ENCODE results near the gene IL17C. TPM values are rescaled to one million over a fixed set of nuclear protein-coding genes. Genes with fewer than 3 reads are reported as not detected.

Gene IL17C
- total and polyA plus RNA-seq, 9 of the 15 experiments (the other 6 are each of a cell fraction or from before 2014, with no cell fraction given) = not detected

DNA sequence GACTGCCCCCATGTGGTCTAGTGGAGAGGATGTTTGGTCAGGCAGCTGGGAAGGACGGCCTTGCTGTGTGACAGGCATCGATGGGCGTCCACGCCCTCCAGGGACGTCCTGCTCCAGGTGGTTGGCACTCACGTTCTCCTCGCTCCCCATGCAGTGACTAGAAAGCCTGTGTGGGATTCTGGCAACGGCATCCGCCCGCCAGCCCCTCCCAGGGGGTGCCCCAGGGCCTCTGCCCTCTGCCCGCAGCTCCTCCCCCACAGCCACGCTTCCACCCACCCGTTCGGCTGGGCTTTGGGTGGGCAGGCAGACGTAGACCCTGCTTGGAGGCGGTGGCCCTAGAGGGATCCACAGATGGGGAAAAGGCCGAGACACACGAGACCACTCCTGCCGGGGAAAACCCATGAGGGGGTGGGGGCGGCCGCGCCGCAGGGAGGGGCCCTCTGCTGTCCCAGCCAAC is 4.7 kb upstream of the IL17C start (continued):
- peak; percentile 89 for TF ChIP-seq CTCFL (IDR thresholded peaks at IDR 0.05; ENCODE audit: borderline replicate concordance, insufficient read depth, low read depth, low read length, poor library complexity, severe bottlenecking)
- no peak for TF ChIP-seq ZNF232 (CRISPR knock-in tag; IDR thresholded peaks at IDR 0.05)
- no peak for TF ChIP-seq ZNF785 (CRISPR knock-in tag; IDR thresholded peaks at IDR 0.05)
- TF ChIP-seq PHF8 (IDR thresholded peaks at IDR 0.05; ENCODE audit: borderline replicate concordance, low read length) = no peak
- TF ChIP-seq JUN (IDR thresholded peaks at IDR 0.05; ENCODE audit: borderline replicate concordance, low read depth, low read length) = no peak
- TF ChIP-seq JUN (CRISPR knock-in tag; IDR thresholded peaks at IDR 0.05; ENCODE audit: borderline replicate concordance) = no peak
- TF ChIP-seq BMI1 (IDR thresholded peaks at IDR 0.05; ENCODE audit: low read length) = no peak
- no peak for TF ChIP-seq ZNF354B (CRISPR knock-in tag; IDR thresholded peaks at IDR 0.05)
- no peak for TF ChIP-seq CREB1 (IDR thresholded peaks at IDR 0.05)
- TF ChIP-seq CREB1 (CRISPR knock-in tag; IDR thresholded peaks at IDR 0.05) = no peak
- peak; percentile 22; the same call in 1 of the 2 replicates for TF ChIP-seq PKNOX1 (IDR thresholded peaks at IDR 0.05)
- no peak for TF ChIP-seq ZNF764 (CRISPR knock-in tag; IDR thresholded peaks at IDR 0.05; ENCODE audit: low read depth)
- TF ChIP-seq RFX1 (IDR thresholded peaks at IDR 0.05) = no peak
- TF ChIP-seq TCF3 (CRISPR knock-in tag; IDR thresholded peaks at IDR 0.05) = no peak
- no peak for TF ChIP-seq WHSC1 (IDR thresholded peaks at IDR 0.05; ENCODE audit: low read length)
- TF ChIP-seq KAT2B (IDR thresholded peaks at IDR 0.05; ENCODE audit: low read depth, low read length) = no peak
- TF ChIP-seq BCL6 (CRISPR knock-in tag; IDR thresholded peaks at IDR 0.05) = no peak
- no peak for TF ChIP-seq ETS2 (tag; IDR thresholded peaks at IDR 0.05; ENCODE audit: borderline replicate concordance, poor library complexity, severe bottlenecking)
- TF ChIP-seq PHTF2 (CRISPR knock-in tag; IDR thresholded peaks at IDR 0.05) = no peak
- TF ChIP-seq MECOM (CRISPR knock-in tag; IDR thresholded peaks at IDR 0.05) = no peak
- no peak for TF ChIP-seq TFAM (CRISPR knock-in tag; conservative IDR thresholded peaks at IDR 0.05)
- TF ChIP-seq, protein P1, sequence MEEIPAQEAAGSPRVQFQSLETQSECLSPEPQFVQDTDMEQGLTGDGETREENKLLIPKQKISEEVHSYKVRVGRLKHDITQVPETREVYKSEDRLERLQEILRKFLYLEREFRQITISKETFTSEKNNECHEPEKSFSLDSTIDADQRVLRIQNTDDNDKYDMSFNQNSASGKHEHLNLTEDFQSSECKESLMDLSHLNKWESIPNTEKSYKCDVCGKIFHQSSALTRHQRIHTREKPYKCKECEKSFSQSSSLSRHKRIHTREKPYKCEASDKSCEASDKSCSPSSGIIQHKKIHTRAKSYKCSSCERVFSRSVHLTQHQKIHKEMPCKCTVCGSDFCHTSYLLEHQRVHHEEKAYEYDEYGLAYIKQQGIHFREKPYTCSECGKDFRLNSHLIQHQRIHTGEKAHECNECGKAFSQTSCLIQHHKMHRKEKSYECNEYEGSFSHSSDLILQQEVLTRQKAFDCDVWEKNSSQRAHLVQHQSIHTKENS (CRISPR knock-in tag; IDR thresholded peaks at IDR 0.05) = no peak
- TF ChIP-seq SMC3 (conservative IDR thresholded peaks at IDR 0.05; ENCODE audit: insufficient read depth, low read depth, low read length) = peak; percentile 44; the same call in 1 of the 2 replicates
- TF ChIP-seq COPS2 (conservative IDR thresholded peaks at IDR 0.05) = no peak
- TF ChIP-seq ZNF398 (CRISPR knock-in tag; IDR thresholded peaks at IDR 0.05) = no peak
- no peak for TF ChIP-seq ZNF668 (CRISPR knock-in tag; IDR thresholded peaks at IDR 0.05)

Measured in K562 (cell line).